Measurements from ENCODE around the gene GLUD2. TPM values are rescaled to one million over a fixed set of nuclear protein-coding genes. Genes with fewer than 3 reads are reported as not detected.
"Not testable (repeated sequence)": the region's sequence is repeated elsewhere in the genome, so short reads cannot be mapped to it uniquely, and the experiment has no call there.

GLUD2 gene
- total RNA-seq = under 1 TPM in 1 of 2 donors, not detected in 1; 0.17 TPM
- total RNA-seq = 1.4 to 2.2 reads per million in 2 donors

DNA sequence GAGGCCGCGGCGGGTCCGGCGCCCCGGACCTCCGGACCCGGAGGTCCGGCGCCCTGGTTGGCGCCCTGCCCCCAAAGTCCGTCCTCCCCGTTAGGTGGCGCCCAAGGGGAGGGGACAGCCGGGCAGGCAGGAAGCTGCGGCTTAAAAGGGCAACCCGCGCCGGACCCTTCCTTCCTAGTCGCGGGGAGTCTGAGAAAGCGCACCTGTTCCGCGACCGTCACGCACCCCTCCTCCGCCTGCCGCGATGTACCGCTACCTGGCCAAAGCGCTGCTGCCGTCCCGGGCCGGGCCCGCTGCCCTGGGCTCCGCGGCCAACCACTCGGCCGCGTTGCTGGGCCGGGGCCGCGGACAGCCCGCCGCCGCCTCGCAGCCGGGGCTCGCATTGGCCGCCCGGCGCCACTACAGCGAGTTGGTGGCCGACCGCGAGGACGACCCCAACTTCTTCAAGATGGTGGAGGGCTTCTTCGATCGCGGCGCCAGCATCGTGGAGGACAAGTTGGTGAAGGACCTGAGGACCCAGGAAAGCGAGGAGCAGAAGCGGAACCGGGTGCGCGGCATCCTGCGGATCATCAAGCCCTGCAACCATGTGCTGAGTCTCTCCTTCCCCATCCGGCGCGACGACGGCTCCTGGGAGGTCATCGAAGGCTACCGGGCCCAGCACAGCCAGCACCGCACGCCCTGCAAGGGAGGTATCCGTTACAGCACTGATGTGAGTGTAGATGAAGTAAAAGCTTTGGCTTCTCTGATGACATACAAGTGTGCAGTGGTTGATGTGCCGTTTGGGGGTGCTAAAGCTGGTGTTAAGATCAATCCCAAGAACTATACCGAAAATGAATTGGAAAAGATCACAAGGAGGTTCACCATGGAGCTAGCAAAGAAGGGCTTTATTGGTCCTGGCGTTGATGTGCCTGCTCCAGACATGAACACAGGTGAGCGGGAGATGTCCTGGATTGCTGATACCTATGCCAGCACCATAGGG lies at the start of gene GLUD2:
Gene GLUD2, plus strand, starts transcription at position 170 of the 979 bp plus-strand sequence. Its CDS starts 75 bp downstream, at position 245.
- H3K9me3 ChIP-seq (ENCODE audit: control insufficient read depth, low read length, poor library complexity, severe bottlenecking); DNase-seq; H3K27ac Mint-ChIP-seq; H3K36me3 Mint-ChIP-seq (ENCODE audit: low read depth); H3K4me3 Mint-ChIP-seq; H3K4me1 Mint-ChIP-seq: not testable (repeated sequence)
- ATAC-seq = peak; percentile 42
- H3K27me3 Mint-ChIP-seq = peaks cover 19% of the 10 kb centered on the region

DNA sequence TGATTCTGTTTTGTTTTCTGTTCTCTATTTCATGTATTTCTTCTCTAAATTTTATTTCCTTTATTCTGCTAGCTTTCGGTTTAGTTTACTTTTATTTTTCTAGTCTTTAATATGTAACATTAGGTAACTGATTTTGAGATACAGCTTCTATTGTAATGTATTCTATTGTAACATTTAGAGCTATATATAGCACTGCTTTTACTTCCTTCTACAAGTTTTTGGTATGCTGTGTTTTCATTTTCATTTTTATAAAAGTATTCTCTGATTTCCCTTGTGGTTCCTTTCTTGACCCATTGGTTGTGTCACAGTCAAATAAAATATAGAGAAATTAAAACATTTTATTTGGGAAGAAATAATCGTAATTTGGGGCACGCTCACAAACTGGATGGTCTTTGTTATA lies 48.0 kb upstream of the GLUD2 start:
- DNase-seq (no peak), ATAC-seq (no peak)
- no peaks in the 10 kb centered on the region for H3K9me3 ChIP-seq (ENCODE audit: control insufficient read depth, low read length, poor library complexity, severe bottlenecking)
- H3K27me3 Mint-ChIP-seq = no peaks in the 10 kb centered on the region
- no peak overlapping the region for H3K27ac Mint-ChIP-seq
- H3K4me3 Mint-ChIP-seq = no peak overlapping the region
- H3K4me1 Mint-ChIP-seq = no peaks in the 10 kb centered on the region
- no peaks in the 10 kb centered on the region for H3K36me3 Mint-ChIP-seq (ENCODE audit: low read depth)

DNA sequence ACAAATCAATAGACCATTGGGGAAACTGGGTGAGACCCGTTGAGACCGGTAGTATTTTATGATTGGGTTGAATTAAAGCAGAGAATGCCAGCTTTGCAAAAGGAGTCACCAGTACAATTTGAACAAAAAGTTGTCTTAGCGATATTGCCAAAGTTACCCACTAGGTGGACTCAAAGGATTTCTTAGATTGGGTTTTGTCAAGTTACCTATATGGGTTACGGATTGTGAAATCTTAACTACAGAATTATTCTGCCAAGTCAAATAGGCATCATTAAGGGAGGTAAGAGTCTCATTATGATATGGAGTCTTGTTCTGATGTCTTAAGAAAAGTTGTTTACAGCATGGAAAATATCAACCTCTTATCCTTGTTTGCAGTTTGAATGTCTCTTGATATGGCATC lies 46.8 kb upstream of the GLUD2 start:
- no peaks in the 10 kb centered on the region for H3K4me1 Mint-ChIP-seq
- ATAC-seq (no peak), DNase-seq (no peak)
- no peaks in the 10 kb centered on the region for H3K9me3 ChIP-seq (ENCODE audit: control insufficient read depth, low read length, poor library complexity, severe bottlenecking)
- H3K27me3 Mint-ChIP-seq = no peaks in the 10 kb centered on the region
- no peaks in the 10 kb centered on the region for H3K36me3 Mint-ChIP-seq (ENCODE audit: low read depth)
- H3K4me3 Mint-ChIP-seq = no peak overlapping the region
- no peak overlapping the region for H3K27ac Mint-ChIP-seq

DNA sequence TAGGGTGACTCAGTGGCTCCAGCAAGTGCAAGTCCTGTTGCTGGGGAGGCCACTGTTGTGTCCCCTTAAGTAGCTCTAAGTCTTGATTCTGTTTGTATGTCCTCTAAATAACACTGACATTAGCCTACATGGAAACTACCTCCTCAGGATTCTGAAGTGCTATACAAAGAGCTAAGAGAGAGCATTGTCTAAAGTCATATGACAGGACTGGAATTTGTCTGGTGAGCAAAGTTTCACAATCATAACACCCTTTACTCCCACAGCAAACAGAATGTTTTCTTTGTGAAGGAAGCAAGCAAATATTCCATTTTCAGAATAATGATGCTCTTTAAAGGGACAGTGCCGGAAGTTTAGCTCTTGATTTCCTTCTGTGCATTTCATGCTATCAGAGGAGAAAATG lies 38.5 kb upstream of the GLUD2 start:
- Mint-ChIP-seq H3K27ac (no peak overlapping the region), H3K4me1 (no peaks in the 10 kb centered on the region), H3K27me3 (no peaks in the 10 kb centered on the region), H3K36me3 (ENCODE audit: low read depth) (no peaks in the 10 kb centered on the region), H3K4me3 (no peak overlapping the region)
- DNase-seq (no peak), ATAC-seq (no peak)
- no peaks in the 10 kb centered on the region for H3K9me3 ChIP-seq (ENCODE audit: control insufficient read depth, low read length, poor library complexity, severe bottlenecking)

DNA sequence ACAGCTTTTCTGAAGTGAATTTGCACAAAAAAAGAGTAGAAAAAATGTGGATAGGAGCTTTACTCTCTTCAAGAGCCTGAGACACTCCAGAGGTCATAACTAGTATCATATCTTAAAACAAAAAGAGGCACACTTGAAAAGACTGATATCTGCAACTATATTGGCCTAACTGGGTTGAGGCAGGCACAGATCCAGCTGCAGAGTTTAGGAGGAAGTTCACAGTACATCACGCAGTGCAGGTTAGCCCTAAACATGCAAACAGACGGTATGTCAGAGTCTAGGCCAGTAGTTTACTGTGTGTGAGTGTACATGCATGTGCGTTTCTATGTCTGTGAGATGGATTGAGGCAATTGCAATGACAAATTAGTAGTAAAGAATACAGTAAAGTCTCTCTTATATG lies 37.6 kb upstream of the GLUD2 start:
- no peak for DNase-seq
- H3K27me3 Mint-ChIP-seq = no peaks in the 10 kb centered on the region
- no peak overlapping the region for H3K27ac Mint-ChIP-seq
- no peaks in the 10 kb centered on the region for H3K9me3 ChIP-seq (ENCODE audit: control insufficient read depth, low read length, poor library complexity, severe bottlenecking)
- H3K4me1 Mint-ChIP-seq = no peaks in the 10 kb centered on the region
- no peaks in the 10 kb centered on the region for H3K36me3 Mint-ChIP-seq (ENCODE audit: low read depth)
- ATAC-seq = no peak
- no peak overlapping the region for H3K4me3 Mint-ChIP-seq

DNA sequence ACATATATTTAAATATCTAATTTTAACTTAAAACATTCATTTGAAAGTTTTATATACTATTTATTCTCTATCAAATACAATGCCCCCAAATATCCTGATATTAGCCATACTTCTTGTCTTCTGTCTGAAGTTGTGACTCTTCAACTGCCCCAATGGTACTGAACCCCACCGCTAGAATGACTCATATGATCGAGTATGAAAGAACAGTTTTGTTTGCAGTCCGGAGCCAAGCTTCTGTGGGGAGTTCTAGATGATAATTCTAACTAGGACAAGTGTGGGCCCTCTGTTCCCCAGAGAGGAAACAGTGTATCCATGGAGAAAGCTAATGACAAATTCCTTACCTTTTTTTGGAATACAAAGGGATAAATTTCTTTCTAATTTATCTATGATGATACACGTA lies 37.2 kb upstream of the GLUD2 start:
- H3K4me3 Mint-ChIP-seq = no peak overlapping the region
- H3K36me3 Mint-ChIP-seq (ENCODE audit: low read depth) = no peaks in the 10 kb centered on the region
- no peaks in the 10 kb centered on the region for H3K4me1 Mint-ChIP-seq
- H3K9me3 ChIP-seq (ENCODE audit: control insufficient read depth, low read length, poor library complexity, severe bottlenecking) = no peaks in the 10 kb centered on the region
- no peak overlapping the region for H3K27ac Mint-ChIP-seq
- DNase-seq (no peak), ATAC-seq (no peak)
- H3K27me3 Mint-ChIP-seq = no peaks in the 10 kb centered on the region

DNA sequence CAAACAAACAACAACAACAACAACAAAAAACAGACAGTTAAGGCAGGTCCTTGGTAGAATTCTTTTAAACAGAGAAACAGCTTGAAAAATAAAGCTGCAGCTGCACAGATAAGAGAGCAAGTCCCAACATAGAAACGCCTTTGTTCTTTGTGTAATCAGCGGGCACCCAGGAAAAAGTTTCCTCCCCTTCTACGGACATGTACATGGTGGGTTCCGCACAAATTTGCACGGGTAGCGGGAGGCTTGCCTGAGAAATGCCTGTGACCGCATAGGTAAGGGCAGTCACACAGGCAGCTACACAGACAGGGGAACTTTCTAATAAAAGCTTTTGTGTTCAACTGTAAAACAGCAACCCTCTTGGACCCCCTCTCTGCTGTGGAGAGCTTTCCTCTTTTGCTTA lies 36.2 kb upstream of the GLUD2 start:
- ATAC-seq (no peak), DNase-seq (no peak)
- H3K27me3 Mint-ChIP-seq = no peaks in the 10 kb centered on the region
- no peak overlapping the region for H3K27ac Mint-ChIP-seq
- H3K9me3 ChIP-seq (ENCODE audit: control insufficient read depth, low read length, poor library complexity, severe bottlenecking) = no peaks in the 10 kb centered on the region
- no peak overlapping the region for H3K4me3 Mint-ChIP-seq
- H3K4me1 Mint-ChIP-seq = no peaks in the 10 kb centered on the region
- no peaks in the 10 kb centered on the region for H3K36me3 Mint-ChIP-seq (ENCODE audit: low read depth)

DNA sequence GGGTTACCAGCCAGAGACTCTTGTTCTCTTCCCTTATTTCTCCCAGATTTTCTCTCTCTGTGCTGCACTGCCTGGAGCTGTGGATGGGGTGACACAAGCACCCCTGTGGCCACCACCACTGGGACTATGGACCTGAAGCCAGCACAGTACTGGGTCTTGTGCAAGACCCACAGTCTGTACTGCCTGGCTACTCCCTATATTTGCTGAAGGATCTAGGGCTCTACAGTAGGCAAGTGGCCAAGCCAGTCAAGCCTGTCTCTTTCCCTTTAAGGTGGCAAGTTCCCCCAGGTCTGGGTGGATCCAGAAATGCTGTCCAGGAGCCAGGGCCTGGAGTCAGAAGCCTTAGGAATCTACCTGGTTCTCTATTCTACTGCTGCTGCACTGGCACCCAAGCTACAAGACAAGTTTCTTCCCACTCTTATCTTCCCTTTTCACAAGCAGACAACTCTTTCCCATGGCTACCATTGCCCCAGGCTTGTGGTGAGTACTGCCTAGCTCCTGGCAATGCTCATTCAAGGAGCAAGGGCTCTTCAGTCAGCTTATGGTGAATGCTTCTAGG lies 33.4 kb upstream of the GLUD2 start:
- no peaks in the 10 kb centered on the region for H3K36me3 Mint-ChIP-seq (ENCODE audit: low read depth)
- no peaks in the 10 kb centered on the region for H3K9me3 ChIP-seq (ENCODE audit: control insufficient read depth, low read length, poor library complexity, severe bottlenecking)
- DNase-seq = no peak
- H3K4me1 Mint-ChIP-seq = no peaks in the 10 kb centered on the region
- H3K4me3 Mint-ChIP-seq = no peak overlapping the region
- H3K27ac Mint-ChIP-seq = no peak overlapping the region
- H3K27me3 Mint-ChIP-seq = no peaks in the 10 kb centered on the region
- no peak for ATAC-seq

DNA sequence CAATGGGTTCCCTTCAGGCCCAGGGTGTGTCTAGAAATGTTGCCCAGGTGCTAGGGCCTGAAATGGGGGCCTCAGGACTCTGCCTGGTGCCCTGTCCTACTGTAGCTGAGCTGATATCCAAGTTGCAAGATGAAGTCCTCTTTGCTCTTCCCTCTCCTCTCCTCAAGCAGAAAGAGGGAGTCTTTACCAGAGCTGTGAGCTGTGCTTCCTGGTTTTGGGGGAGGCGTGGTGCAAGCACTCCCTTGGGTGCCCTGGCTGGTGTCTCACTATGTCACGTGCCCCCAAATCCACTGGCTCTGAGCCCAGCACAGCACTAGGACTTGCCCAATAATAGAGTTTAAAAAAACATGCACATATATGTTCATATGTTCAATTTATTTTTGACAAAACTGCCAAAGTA lies 32.6 kb upstream of the GLUD2 start:
- Mint-ChIP-seq H3K36me3 (ENCODE audit: low read depth) (no peaks in the 10 kb centered on the region), H3K27me3 (no peaks in the 10 kb centered on the region), H3K4me1 (no peaks in the 10 kb centered on the region), H3K27ac (no peak overlapping the region), H3K4me3 (no peak overlapping the region)
- H3K9me3 ChIP-seq (ENCODE audit: control insufficient read depth, low read length, poor library complexity, severe bottlenecking) = no peaks in the 10 kb centered on the region
- DNase-seq (no peak), ATAC-seq (no peak)

DNA sequence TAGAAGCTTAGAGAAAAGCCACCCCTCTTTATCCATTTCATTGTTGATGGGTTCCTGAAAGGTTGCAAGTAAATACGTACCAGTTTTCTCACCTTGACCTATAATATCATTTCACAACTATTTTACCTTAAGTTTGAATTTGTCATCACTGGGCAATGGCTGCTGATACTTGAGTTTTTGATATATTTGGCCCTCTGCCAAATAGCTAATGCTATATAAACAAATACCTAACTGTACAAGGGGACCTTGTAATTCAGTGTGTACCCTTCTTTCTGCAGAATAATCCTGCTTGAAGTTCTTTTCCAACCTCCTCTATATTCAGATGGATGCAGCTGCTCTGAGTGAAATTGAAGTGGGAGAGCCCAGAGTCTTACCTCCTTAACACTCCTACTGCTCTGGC lies 19.0 kb upstream of the GLUD2 start:
- Mint-ChIP-seq H3K36me3 (ENCODE audit: low read depth) (no peaks in the 10 kb centered on the region), H3K27me3 (peaks cover 4% of the 10 kb centered on the region)

DNA sequence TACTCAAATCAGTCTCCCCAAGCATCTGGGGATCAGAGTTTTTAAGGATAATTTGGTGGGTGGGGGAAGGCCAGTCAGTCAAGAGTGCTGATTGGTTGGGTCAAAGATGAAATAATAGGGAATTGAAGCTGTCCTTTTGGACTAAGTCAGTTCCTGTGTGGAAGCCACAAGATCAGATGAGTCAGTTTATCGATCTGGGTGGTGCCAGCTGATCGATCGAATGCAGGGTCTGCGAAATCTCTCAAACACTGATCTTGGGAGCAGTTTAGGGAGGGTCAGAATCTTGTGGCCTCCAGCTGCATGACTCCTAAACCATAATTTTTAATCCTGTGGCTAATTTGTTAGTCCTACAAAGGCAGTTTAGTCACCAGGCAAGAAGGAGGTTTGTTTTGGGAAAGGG lies 17.3 kb upstream of the GLUD2 start:
- no peak overlapping the region for H3K4me3 Mint-ChIP-seq
- DNase-seq (no peak), ATAC-seq (no peak)
- H3K27me3 Mint-ChIP-seq = peaks cover 4% of the 10 kb centered on the region
- no peak overlapping the region for H3K27ac Mint-ChIP-seq
- no peaks in the 10 kb centered on the region for H3K9me3 ChIP-seq (ENCODE audit: control insufficient read depth, low read length, poor library complexity, severe bottlenecking)
- no peaks in the 10 kb centered on the region for H3K36me3 Mint-ChIP-seq (ENCODE audit: low read depth)
- no peaks in the 10 kb centered on the region for H3K4me1 Mint-ChIP-seq

More for the DNA sequence above, 19.0 kb upstream of the GLUD2 start:
- Mint-ChIP-seq H3K4me1 (no peaks in the 10 kb centered on the region), H3K4me3 (no peak overlapping the region), H3K27ac (no peak overlapping the region)
- DNase-seq (no peak), ATAC-seq (no peak)
- H3K9me3 ChIP-seq (ENCODE audit: control insufficient read depth, low read length, poor library complexity, severe bottlenecking) = no peaks in the 10 kb centered on the region

DNA sequence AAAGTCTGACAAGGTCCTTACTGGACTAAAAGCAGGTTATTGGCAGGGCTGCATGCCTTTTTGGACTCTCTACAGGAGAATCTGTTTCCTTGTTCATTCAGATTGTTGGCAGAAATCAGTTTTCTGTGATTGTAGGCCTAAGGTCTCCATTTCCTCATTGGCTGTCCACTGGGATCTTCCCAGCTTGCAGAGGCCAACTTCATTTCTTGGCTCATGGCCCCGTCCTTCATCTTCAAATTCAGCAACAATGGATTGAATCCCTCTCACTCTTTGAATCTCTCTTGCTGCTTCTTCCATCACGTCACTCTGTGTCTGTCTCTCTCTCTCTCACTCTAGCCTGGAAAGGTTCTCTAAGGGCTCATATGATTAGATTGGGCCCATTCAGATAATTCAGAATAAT lies 14.9 kb upstream of the GLUD2 start:
- no peak overlapping the region for H3K4me3 Mint-ChIP-seq
- H3K27me3 Mint-ChIP-seq = peaks cover 4% of the 10 kb centered on the region
- DNase-seq (no peak), ATAC-seq (no peak)
- no peaks in the 10 kb centered on the region for H3K9me3 ChIP-seq (ENCODE audit: control insufficient read depth, low read length, poor library complexity, severe bottlenecking)
- H3K27ac Mint-ChIP-seq = no peak overlapping the region
- no peaks in the 10 kb centered on the region for H3K4me1 Mint-ChIP-seq
- H3K36me3 Mint-ChIP-seq (ENCODE audit: low read depth) = no peaks in the 10 kb centered on the region

DNA sequence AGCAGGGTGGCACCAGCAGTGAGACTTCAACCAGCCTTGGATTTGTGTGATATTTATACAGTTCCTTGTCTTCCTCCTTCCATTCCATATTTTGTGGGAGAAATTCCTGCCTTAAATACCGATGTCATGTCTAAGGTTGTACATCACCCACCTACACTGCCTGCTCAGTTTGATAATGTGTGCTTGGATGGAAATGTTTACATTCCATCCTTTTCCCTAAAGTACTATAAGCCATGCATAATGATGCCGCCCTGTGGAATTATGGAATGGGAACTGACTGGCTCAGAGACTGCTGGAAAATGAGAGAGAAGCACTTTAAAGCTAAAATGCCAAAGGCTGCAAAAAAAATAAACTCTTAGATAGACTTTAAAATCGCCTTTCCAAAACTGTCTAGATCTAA lies 11.3 kb upstream of the GLUD2 start:
- Mint-ChIP-seq H3K4me3 (no peak overlapping the region), H3K27ac (no peak overlapping the region), H3K4me1 (no peaks in the 10 kb centered on the region), H3K36me3 (ENCODE audit: low read depth) (no peaks in the 10 kb centered on the region), H3K27me3 (peaks cover 4% of the 10 kb centered on the region)
- no peaks in the 10 kb centered on the region for H3K9me3 ChIP-seq (ENCODE audit: control insufficient read depth, low read length, poor library complexity, severe bottlenecking)
- DNase-seq (no peak), ATAC-seq (no peak)

DNA sequence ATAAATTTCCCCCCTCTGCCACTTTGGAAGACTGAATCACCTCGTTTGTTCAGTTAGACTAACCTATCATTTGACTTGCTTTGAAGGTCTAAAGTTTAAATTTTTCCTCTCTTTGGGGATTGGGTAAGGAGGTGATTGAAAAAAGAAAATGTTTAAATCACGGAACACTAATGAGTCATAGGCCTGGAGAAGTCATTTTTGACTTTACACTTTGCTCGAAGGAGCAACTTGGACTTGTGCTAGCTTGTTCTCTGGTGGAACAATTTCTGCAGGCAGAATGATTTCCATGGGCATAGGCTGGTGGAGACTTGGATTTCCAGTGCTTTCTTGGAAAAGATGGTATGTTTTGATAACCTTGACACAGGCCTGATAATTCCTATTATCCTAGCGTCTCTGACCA lies 10.5 kb upstream of the GLUD2 start:
- Mint-ChIP-seq H3K4me3 (no peak overlapping the region), H3K27me3 (peaks cover 4% of the 10 kb centered on the region)
- no peak for ATAC-seq

More for the DNA sequence above, 10.5 kb upstream of the GLUD2 start:
- H3K9me3 ChIP-seq (ENCODE audit: control insufficient read depth, low read length, poor library complexity, severe bottlenecking) = no peaks in the 10 kb centered on the region
- Mint-ChIP-seq H3K27ac (no peak overlapping the region), H3K4me1 (no peaks in the 10 kb centered on the region), H3K36me3 (ENCODE audit: low read depth) (no peaks in the 10 kb centered on the region)
- no peak for DNase-seq

Data from T-helper 17 cell (primary cell).